ENCODE measurements around the gene OOSP3.

DNA sequence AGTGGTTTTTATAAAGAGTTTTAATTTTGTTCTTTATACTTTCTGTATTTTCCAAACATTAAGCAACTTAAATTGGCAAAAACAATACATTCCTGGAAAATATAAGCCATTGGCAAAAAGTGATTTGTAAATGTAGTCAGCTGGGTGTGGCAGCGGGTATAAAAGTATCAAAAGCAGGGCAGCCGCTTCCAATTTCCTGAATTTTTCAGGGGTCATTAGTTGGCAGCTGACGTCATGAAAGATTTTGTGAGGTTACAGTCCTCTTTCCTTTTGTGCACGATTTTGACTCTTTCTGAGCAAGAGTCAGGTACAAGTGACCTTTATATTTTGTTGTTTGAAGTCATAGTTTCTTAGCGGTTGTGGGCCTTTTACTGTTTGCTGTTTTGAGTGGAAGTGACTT, at the start of gene OOSP3:
- TF ChIP-seq EZH2phosphoT487 (IDR thresholded peaks at IDR 0.05; ENCODE audit: borderline replicate concordance, low read depth, low read length), result no peak
- TF ChIP-seq, protein P1, sequence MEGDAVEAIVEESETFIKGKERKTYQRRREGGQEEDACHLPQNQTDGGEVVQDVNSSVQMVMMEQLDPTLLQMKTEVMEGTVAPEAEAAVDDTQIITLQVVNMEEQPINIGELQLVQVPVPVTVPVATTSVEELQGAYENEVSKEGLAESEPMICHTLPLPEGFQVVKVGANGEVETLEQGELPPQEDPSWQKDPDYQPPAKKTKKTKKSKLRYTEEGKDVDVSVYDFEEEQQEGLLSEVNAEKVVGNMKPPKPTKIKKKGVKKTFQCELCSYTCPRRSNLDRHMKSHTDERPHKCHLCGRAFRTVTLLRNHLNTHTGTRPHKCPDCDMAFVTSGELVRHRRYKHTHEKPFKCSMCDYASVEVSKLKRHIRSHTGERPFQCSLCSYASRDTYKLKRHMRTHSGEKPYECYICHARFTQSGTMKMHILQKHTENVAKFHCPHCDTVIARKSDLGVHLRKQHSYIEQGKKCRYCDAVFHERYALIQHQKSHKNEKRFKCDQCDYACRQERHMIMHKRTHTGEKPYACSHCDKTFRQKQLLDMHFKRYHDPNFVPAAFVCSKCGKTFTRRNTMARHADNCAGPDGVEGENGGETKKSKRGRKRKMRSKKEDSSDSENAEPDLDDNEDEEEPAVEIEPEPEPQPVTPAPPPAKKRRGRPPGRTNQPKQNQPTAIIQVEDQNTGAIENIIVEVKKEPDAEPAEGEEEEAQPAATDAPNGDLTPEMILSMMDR (conservative IDR thresholded peaks at IDR 0.05; ENCODE audit: low read length), result no peak
